ENCODE data around the gene PXDN. TPM values are rescaled to one million over a fixed set of nuclear protein-coding genes. Genes with fewer than 3 reads are reported as not detected.

The PXDN gene
- total and polyA plus RNA-seq, 2 donors (not counting 3 experiments of a cell fraction or from before 2014, with no cell fraction given), result 231 to 308 TPM

DNA sequence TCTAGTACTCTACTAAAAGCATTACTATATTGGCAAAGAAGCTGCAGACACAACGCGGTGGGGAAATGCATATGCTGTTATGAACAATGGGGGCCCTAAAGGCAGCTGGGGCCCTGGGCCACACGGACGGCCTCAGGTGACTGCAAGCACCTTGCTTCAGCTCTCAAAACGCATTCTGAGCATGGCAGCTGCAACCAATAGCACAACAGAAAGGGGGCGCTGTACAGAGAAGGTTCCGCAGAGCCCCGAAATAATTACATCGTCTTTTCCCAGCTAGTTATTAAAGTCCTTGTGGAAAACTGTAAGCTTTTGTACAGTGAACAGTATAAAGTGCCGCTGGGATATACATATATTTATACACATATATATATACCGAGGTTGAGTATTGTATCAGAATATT lies 45.3 kb upstream of the PXDN start:
- Histone ChIP-seq H3K36me3 (ENCODE audit: control insufficient read depth in 2 of 2, extremely low read depth in 1 of 2, insufficient read depth in 2 of 2, low read length in 2 of 2) (no peaks in the 10 kb centered on the region), H4K20me1 (replicated peaks; ENCODE audit: control insufficient read depth, extremely low read depth, insufficient read depth, low read length) (no peaks in the 10 kb centered on the region), H3K79me2 (ENCODE audit: control insufficient read depth, insufficient read depth, low read length) (no peaks in the 10 kb centered on the region), H3K27ac (ENCODE audit: insufficient read depth, low read depth, low read length) (no peak overlapping the region), H3K27me3 (ENCODE audit: control insufficient read depth in 2 of 2, insufficient read depth in 2 of 2, low read length in 2 of 2) (peaks cover 0 to 9% of the 10 kb centered on the region in 2 experiments), H3K9ac (replicated peaks; ENCODE audit: extremely low read depth, insufficient read depth, low read length) (no peak overlapping the region), H3K9me1 (replicated peaks; ENCODE audit: control insufficient read depth, extremely low read depth, insufficient read depth, low read length) (no peaks in the 10 kb centered on the region), H3K9me3 (replicated peaks; ENCODE audit: control insufficient read depth, insufficient read depth, low read length) (no peaks in the 10 kb centered on the region), H3K4me2 (ENCODE audit: insufficient read depth, low read length) (no peak overlapping the region), H3K4me3 (replicated peaks in 1 of 3; ENCODE audit: insufficient read depth in 1 of 3, low read depth in 1 of 3, low read length in 3 of 3) (no peak overlapping the region), H3K4me1 (ENCODE audit: control insufficient read depth, extremely low read depth, insufficient read depth, low read length) (no peaks in the 10 kb centered on the region), H2AFZ (ENCODE audit: low read depth, low read length) (no peak overlapping the region)
- ChIA-PET POLR2A (no interaction called here), CTCF (no interaction called here)
- no peak for FAIRE-seq
- TF ChIP-seq POLR2AphosphoS5 (IDR thresholded peaks at IDR 0.05; ENCODE audit: insufficient read depth, low read depth, low read length) (no peak), FOS (IDR thresholded peaks at IDR 0.05; ENCODE audit: borderline replicate concordance, insufficient read depth, low read length) (no peak), MYC (IDR thresholded peaks at IDR 0.05; ENCODE audit: low read depth, low read length) (no peak), GATA2 (IDR thresholded peaks at IDR 0.05; ENCODE audit: insufficient read depth, insufficient read length, low read depth, low read length) (no peak), EZH2 (IDR thresholded peaks at IDR 0.05; ENCODE audit: borderline replicate concordance, low read depth, low read length, severe bottlenecking) (no peak)
- TF ChIP-seq, protein P1, sequence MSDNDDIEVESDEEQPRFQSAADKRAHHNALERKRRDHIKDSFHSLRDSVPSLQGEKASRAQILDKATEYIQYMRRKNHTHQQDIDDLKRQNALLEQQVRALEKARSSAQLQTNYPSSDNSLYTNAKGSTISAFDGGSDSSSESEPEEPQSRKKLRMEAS (IDR thresholded peaks at IDR 0.05; ENCODE audit: insufficient read depth, insufficient read length), result no peak
- intact Hi-C loops (cut with micrococcal nuclease), result loop anchor here (2.0 kb wide), 1 partner anchor 31 kb away; no protein-coding TSS in a partner anchor
- dilution Hi-C loops (cut with MboI; ENCODE audit: extremely low pct_ligation_motif_present, low sequenced_read_pairs), result no loop called here
- no TSS peak for BruUV-seq (replicated peaks)
- DNase-seq (ENCODE audit: low read depth, low spot score), result no peak

DNA sequence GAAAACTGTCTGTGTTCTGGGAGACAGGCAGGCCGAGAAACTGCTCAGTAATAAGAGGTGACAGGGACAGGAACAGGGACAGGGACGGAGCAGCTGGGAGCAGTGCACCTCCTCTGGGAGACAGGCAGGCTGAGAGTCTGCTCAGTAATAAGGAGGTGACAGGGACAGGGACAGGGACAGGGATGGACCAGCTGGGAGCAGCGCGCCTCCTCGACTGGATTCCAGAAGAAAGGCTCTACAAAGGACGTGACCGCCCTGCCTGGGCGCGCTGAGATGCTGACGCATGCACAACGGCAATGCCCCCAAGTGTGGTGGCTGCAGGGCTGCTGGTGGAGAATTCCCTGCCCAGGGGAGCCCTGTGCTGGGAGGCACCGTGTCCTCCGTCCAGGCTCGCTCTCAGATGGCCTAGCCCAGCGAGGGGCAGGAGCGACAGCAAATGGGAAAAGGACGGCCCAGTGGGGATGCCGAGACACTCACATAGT lies 44.2 kb upstream of the PXDN start:
- CTCF ChIA-PET, result no interaction called here
- TF ChIP-seq POLR2A (IDR thresholded peaks at IDR 0.05; ENCODE audit: low read depth, low read length) (no peak), JUN (IDR thresholded peaks at IDR 0.05; ENCODE audit: borderline replicate concordance, insufficient read depth, insufficient read length, low read depth) (no peak), MYC (IDR thresholded peaks at IDR 0.05; ENCODE audit: low read depth, low read length) (no peak)
- TF ChIP-seq, protein P2, sequence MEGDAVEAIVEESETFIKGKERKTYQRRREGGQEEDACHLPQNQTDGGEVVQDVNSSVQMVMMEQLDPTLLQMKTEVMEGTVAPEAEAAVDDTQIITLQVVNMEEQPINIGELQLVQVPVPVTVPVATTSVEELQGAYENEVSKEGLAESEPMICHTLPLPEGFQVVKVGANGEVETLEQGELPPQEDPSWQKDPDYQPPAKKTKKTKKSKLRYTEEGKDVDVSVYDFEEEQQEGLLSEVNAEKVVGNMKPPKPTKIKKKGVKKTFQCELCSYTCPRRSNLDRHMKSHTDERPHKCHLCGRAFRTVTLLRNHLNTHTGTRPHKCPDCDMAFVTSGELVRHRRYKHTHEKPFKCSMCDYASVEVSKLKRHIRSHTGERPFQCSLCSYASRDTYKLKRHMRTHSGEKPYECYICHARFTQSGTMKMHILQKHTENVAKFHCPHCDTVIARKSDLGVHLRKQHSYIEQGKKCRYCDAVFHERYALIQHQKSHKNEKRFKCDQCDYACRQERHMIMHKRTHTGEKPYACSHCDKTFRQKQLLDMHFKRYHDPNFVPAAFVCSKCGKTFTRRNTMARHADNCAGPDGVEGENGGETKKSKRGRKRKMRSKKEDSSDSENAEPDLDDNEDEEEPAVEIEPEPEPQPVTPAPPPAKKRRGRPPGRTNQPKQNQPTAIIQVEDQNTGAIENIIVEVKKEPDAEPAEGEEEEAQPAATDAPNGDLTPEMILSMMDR (IDR thresholded peaks at IDR 0.05; ENCODE audit: extremely low read depth in 1 of 2, insufficient read depth in 1 of 2, low read depth in 1 of 2, low read length in 2 of 2), result no peak
- no TSS peak for BruUV-seq (replicated peaks)
- Histone ChIP-seq H3K4me1 (ENCODE audit: control insufficient read depth, extremely low read depth, insufficient read depth, low read length) (no peaks in the 10 kb centered on the region), H3K27ac (ENCODE audit: insufficient read depth, low read depth, low read length) (no peak overlapping the region), H4K20me1 (replicated peaks; ENCODE audit: control insufficient read depth, extremely low read depth, insufficient read depth, low read length) (no peaks in the 10 kb centered on the region), H3K36me3 (ENCODE audit: control insufficient read depth in 2 of 2, extremely low read depth in 1 of 2, insufficient read depth in 2 of 2, low read length in 2 of 2) (no peaks in the 10 kb centered on the region), H2AFZ (ENCODE audit: low read depth, low read length) (no peak overlapping the region), H3K4me2 (ENCODE audit: insufficient read depth, low read length) (no peak overlapping the region), H3K4me3 (replicated peaks in 1 of 3; ENCODE audit: insufficient read depth in 1 of 3, low read depth in 1 of 3, low read length in 3 of 3) (no peak overlapping the region), H3K9me1 (replicated peaks; ENCODE audit: control insufficient read depth, extremely low read depth, insufficient read depth, low read length) (no peaks in the 10 kb centered on the region), H3K79me2 (ENCODE audit: control insufficient read depth, insufficient read depth, low read length) (no peaks in the 10 kb centered on the region), H3K9me3 (replicated peaks; ENCODE audit: control insufficient read depth, insufficient read depth, low read length) (no peaks in the 10 kb centered on the region), H3K9ac (replicated peaks; ENCODE audit: extremely low read depth, insufficient read depth, low read length) (no peak overlapping the region), H3K27me3 (ENCODE audit: control insufficient read depth in 2 of 2, insufficient read depth in 2 of 2, low read length in 2 of 2) (peaks cover 0 to 12% of the 10 kb centered on the region in 2 experiments)
- POLR2A ChIA-PET, result no interaction called here
- intact Hi-C loops (cut with micrococcal nuclease) (no loop called here), dilution Hi-C loops (cut with MboI; ENCODE audit: extremely low pct_ligation_motif_present, low sequenced_read_pairs) (no loop called here)
- DNase-seq (ENCODE audit: low read depth, low spot score), result no peak
- FAIRE-seq, result no peak
